ENCODE measurements around the gene RECK. TPM values are rescaled to one million over a fixed set of nuclear protein-coding genes. Genes with fewer than 3 reads are reported as not detected.

RECK gene
- total RNA-seq, 3 donors from 2014 or later: 2.1 to 13.0 (median 3.7) TPM

- no peak for TF ChIP-seq CTCF (IDR thresholded peaks at IDR 0.05)
- ATAC-seq (no peak), DNase-seq (no peak)
- Histone ChIP-seq H3K4me1 (ENCODE audit: low read depth) (peaks cover 9% of the 10 kb centered on the region), H3K4me3 (no peak overlapping the region), H3K9me3 (no peaks in the 10 kb centered on the region), H3K36me3 (ENCODE audit: low read depth) (no peaks in the 10 kb centered on the region)
- intact Hi-C loops (cut with DNase I, micrococcal nuclease): no loop called here
Measured at GRCh38 chr9:36051317-36051716, 14.6 kb downstream of the RECK start.

GRCh38 chr9:36053971-36054370 lies 17.3 kb downstream of the RECK start:
- no peak for DNase-seq
- Histone ChIP-seq H3K4me1 (ENCODE audit: low read depth) (no peaks in the 10 kb centered on the region), H3K36me3 (ENCODE audit: low read depth) (no peaks in the 10 kb centered on the region), H3K9me3 (no peaks in the 10 kb centered on the region), H3K4me3 (no peak overlapping the region)
- ATAC-seq: no peak
- TF ChIP-seq CTCF (IDR thresholded peaks at IDR 0.05): no peak
- intact Hi-C loops (cut with DNase I, micrococcal nuclease): no loop called here

GRCh38 chr9:36056896-36057295 lies 20.2 kb downstream of the RECK start:
- no peak overlapping the region for H3K4me3 ChIP-seq
- no peaks in the 10 kb centered on the region for H3K36me3 ChIP-seq (ENCODE audit: low read depth)
- H3K4me1 ChIP-seq (ENCODE audit: low read depth): no peaks in the 10 kb centered on the region
- no peak for TF ChIP-seq CTCF (IDR thresholded peaks at IDR 0.05)
- DNase-seq (no peak), ATAC-seq (no peak)
- intact Hi-C loops (cut with DNase I, micrococcal nuclease): no loop called here
- H3K9me3 ChIP-seq: no peaks in the 10 kb centered on the region

GRCh38 chr9:36063804-36064447 lies 27.2 kb downstream of the RECK start:
- DNase-seq: no peak
- Histone ChIP-seq H3K9me3 (no peaks in the 10 kb centered on the region), H3K4me1 (ENCODE audit: low read depth) (no peaks in the 10 kb centered on the region), H3K36me3 (ENCODE audit: low read depth) (no peaks in the 10 kb centered on the region), H3K4me3 (no peak overlapping the region)
- intact Hi-C loops (cut with DNase I, micrococcal nuclease): no loop called here
- no peak for ATAC-seq
- no peak for TF ChIP-seq CTCF (IDR thresholded peaks at IDR 0.05)

- intact Hi-C loops (cut with DNase I, micrococcal nuclease): no loop called here
- DNase-seq (no peak), ATAC-seq (no peak)
- Histone ChIP-seq H3K4me1 (ENCODE audit: low read depth) (no peaks in the 10 kb centered on the region), H3K36me3 (ENCODE audit: low read depth) (no peaks in the 10 kb centered on the region), H3K4me3 (no peak overlapping the region), H3K9me3 (no peaks in the 10 kb centered on the region)
- no peak for TF ChIP-seq CTCF (IDR thresholded peaks at IDR 0.05)
Measured at GRCh38 chr9:36064448-36065037, 27.8 kb downstream of the RECK start.
